GM19395 (cell line): ENCODE data around the gene SNX1.
"Not testable (repeated sequence)": the region's sequence is repeated elsewhere in the genome, so short reads cannot be mapped to it uniquely, and the experiment has no call there.

Experiments used
- ATAC-seq: cut with Tn5 transposase; IDR thresholded peaks from one replicate; pipeline ENCODE4 v1.9.1; 2021; ENCODE audit warnings: mild to moderate bottlenecking, moderate library complexity; ENCODE audit not compliant: unreplicated experiment

The SNX1 gene

DNA sequence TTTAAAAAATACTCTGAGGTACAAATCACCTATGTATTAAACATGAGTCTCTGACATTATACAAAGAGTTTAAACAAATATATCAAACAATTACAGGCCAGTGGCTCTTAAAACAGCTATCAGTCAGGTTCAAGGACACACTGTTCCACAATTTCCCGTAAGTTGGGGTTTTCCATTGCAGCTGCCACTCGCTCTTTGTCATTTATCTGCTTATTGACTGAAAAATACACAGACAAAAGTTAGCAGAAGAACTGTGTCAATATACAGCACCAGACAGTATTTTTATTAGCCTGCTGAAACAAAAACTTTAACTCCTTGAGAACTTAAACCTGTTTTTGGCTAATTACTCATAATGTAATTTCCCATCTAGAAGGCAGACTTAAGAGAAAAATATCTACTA, 23.0 kb upstream of the SNX1 start:
- no peak for ATAC-seq

DNA sequence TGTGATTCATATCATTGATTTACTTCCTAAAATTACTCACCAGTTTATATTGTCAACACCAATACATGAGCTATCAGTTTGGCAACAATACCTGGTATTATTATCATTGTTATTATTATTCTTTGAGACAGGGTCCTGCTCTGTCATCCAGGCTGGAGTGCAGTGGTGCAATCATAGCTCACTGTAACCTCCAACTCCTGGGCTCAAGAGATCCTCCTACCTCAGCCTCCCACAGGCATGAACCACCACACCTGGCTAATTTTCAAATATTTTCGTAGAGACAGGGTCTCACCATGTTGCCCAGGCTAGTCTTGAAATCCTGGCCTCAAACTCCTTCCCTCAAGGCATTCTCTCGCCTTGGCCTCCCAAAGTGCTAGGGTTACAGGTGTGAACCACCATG, 22.3 kb upstream of the SNX1 start:
- ATAC-seq, result not testable (repeated sequence)

DNA sequence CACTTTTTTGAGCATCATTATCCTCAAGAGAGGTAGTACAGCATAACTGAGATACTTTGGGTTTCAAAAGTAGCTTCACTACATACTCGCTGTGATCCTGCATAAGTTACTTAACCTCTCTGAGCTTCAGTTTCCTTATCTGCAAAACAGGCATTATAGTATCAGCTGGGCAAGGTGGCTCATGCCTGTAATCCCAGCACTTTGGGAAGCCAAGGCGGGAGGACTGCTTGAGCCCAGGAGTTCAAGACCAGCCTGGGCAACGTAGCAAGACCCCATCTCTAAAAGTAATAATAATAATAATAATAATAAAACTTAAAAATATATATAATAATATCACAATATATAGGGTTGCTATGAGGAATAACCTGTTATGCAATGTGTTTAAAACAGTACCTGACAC, 13.0 kb upstream of the SNX1 start:
- ATAC-seq, result no peak

GRCh38 chr15:64089543-64090280, 6.1 kb upstream of the SNX1 start:
- no peak for ATAC-seq

GRCh38 chr15:64090527-64090926, 5.3 kb upstream of the SNX1 start:
- no peak for ATAC-seq

- no peak for ATAC-seq
Measured at GRCh38 chr15:64092075-64092820, 3.5 kb upstream of the SNX1 start.

- peak; percentile 23 for ATAC-seq
Measured at GRCh38 chr15:64092864-64093626, 2.7 kb upstream of the SNX1 start.

DNA sequence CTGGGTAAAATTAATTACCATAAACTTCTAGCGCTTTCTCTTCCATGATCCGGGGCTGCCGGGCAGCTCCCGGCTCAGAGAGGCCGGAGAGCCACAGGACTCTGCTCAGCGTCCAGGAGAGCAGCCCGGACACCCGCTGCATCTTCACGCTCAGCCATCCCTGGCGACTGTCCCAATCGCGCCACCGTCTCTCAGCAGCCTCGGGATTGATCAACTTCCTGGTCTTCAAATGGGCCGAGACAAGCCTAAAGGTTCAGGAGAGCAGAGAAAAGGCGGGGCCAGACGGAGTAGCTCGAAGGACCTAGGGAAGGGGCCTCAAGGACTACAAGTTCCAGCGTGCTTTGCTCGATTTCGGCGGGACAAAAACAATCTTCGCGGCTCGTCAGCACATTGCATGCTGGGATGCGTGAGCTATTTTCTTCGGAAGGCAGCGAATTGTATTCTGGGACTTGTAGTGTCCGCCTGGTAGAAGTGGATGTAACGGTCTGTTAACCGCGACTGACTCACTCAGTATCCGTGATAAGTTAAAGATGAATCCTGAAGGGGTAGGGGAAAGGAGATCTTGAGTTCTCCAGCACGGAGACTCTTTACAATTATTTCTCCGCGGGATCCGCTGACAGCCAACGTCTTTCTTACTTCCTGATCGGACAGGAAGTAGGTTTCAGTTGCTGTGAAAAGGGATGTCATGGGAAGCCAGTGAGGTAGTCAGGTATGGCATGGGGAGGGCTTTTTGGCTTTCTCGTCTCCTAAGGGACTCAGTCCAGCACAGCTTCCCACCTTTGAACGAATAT, 2.0 kb upstream of the SNX1 start, which contains the start of gene CIAO2A:
CIAO2A (minus strand) TSS at position 212 of the 791 bp plus-strand sequence; CDS start at position 142, 70 bp downstream.
- peak; percentile 66 for ATAC-seq

GRCh38 chr15:64095431-64095794, 369 bp upstream of the SNX1 start:
- no peak for ATAC-seq

DNA sequence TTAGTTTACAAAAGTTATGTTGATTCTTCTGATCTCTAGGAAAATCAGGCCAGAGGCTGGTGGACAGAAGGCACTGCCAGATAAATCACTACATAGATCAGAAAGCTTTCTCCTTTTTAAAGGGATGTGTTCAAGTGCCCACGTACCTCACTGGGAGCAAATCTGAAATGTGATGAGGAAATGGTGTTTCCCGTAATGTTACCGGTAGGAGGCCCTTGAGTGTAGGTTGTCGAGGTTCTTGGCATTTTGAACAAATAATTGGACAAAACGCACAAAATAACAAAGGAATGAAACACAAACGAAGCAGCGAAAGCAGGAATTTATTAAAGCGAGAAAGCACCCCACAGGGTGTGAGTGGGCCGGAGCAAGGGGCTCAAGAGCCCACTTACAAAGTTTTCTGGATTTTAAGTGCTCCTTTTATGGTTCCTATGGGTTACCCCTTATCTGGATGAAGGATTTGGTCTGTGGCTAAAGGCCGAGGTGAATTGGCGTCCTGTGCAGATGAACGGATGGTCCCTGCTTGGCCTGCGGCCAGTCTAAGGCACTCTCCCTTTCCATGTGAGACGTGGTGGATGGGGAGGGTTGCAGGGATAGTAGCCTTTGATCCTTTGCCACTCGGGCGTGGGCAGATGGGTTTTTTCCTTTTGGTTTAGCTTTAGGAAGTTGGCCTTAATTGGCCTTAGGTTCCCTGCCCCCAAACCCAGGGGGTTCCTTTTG, 1.0 kb downstream of the SNX1 start:
- no peak for ATAC-seq

- no peak for ATAC-seq
Measured at GRCh38 chr15:64099379-64099778, 3.6 kb downstream of the SNX1 start.

DNA sequence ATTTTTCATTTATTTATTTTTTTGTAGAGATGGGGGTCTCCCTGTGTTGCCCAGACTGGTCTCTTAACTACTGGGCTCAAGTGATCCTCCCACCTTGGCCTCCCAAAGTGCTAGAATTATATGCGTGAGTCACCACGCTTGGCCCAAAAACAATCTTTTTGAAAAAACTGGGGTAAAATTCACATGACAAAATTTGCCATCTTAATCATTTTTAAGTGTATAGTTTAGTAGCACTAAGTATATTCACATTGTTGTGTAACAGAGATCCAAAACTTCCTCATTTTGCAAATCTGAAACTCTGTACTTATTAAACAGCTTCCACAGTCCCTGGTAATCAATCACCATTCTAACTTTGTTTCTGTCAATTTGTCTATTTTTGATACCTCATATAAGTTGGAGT, 5.2 kb downstream of the SNX1 start:
- no peak for ATAC-seq

DNA sequence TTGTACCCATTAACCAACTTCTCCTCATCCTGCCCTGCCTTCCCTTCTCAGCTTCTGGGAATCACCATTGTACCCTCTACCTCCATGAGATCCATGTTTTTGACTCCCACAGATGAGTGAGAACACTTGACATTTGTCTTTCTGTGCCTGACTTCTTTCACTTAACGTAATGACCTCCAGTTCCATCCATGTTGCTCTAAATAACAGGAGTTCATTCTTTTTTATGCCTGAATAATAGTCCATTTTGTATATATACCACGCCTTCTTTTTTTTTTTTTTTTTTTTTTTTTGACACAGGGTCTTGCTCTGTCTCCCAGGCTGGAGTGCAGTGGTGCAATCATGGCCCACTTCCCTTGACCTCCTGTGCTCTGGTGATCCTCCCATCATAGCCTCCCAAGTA, 6.7 kb downstream of the SNX1 start:
- ATAC-seq, result no peak

- ATAC-seq, result no peak
Measured at GRCh38 chr15:64105113-64105704, 9.4 kb downstream of the SNX1 start.

GRCh38 chr15:64107337-64107736, 11.6 kb downstream of the SNX1 start:
- no peak for ATAC-seq

DNA sequence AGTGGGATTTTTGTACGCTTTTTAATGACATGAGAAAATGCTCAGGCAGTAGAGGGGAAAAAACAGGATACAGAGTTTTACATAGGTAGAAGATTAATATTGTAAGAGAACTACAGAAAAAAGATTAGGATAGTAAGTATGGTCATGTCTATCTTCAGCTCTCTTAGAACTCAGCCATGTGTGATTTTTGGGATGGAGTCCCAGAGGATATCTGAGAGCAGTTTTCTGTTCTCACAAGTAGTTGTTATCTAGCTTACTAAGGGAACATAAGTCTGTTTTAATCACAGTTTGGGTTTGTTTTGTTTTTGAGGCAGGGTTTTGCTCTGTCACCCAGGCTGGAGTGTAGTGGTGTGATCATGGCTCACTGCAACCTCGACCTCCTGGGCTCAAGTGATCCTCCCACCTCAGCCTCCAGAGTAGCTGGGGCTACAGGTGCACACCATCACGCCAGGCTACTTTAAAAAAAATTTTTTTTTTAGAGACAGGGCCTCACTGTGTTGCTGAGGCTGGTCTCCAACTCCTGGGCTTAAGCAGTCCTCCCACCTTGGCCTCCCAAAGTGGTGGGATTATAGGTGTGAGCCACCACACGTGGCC, 14.4 kb downstream of the SNX1 start:
- ATAC-seq, result not testable (repeated sequence)

DNA sequence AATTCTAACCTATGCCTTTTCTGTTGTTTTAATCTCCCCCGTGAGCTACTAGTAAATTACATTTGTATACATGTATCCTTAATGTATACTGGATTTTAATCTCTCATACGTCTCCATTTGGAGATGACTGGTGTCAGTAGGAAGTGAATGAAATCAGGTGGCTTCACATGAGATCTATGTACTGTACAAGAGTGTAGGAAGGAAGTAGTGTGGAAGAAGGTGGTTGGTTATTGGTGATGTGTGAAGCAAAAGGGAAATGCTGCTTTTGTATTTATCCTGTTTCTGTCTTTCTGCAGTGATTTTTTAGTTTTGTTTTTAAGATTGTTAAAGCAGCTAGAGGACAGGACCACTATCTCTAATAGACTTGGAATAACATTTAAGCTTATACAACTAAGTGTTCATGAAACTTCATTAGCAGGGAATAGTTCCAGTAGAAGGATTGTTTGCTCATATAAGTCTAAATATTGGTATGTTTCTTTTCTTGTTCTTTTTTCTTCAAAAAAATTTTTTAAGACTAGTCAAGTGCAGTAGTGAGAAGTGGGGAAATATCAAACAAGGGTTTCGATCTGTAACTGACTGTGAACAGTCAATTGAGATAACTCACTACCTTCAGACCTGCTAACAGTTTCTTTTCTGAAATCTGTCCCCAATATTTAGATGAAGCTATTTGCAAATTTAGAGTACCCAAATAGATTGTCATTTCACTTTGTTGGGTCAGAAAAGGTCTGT, 15.3 kb downstream of the SNX1 start:
- no peak for ATAC-seq

DNA sequence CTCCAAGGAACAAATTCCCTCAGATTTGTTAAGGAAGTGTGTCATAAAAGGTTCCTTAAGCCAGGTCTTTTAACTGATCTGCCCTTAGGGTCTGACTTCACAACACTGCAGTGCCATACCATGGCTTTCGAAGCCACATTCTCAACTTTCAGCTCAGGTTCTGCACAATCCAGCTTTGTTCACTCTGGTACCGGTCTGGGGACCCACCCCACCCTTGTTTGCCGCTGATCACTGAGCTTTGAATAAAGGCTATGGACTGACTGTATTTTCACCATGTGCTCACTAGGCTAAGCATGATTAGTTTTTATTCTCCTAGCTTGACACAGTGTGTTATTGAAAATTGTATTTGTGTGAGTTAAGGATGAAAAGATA, 15.9 kb downstream of the SNX1 start:
- ATAC-seq, result no peak
